ENCODE measurements around the gene GDF15. TPM values are rescaled to one million over a fixed set of nuclear protein-coding genes. Genes with fewer than 3 reads are reported as not detected.
"Not testable (repeated sequence)": the region's sequence is repeated elsewhere in the genome, so short reads cannot be mapped to it uniquely, and the experiment has no call there.

GDF15 gene
- total and polyA plus RNA-seq, 2 donors (not counting 1 experiment from before 2014, with no cell fraction given), result 0.19 TPM; not detected in 1

DNA sequence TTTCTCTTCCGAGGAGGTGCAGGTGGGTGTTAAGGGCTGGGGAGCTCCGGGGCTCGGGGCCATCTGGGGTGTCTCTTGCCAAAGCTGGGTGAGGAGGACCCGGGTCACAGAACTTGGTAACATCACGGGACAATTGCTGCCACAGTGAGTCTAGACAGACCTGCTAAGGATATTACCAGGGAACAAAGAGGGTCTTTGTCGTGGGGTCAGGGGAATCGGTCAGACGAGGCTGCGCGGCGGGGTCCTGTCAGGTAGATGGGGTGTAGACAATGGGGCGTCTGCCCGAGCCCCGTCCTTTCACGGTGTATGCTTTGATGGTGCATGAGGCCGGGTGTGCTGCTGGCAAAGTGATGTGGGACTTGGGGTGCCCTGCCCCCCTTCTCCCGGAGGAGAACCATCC is 37.8 kb upstream of the GDF15 start:
- ChIA-PET CTCF (interaction anchor here (1.9 to 4.0 kb wide), 4 partner anchors 41 to 71 kb away, joined by 5 to 49 read pairs (median 12); partner anchors contain the start of gene SSBP4), POLR2A (no interaction called here)
- no peak overlapping the region for H3K27ac ChIP-seq (ENCODE audit: low read length in 2 of 2)
- Mint-ChIP-seq H3K27me3 (no peaks in the 10 kb centered on the region), H3K4me1 (no peaks in the 10 kb centered on the region), H3K4me3 (no peak overlapping the region), H3K9me3 (ENCODE audit: insufficient read depth) (no peaks in the 10 kb centered on the region), H3K27ac (no peak overlapping the region)
- H4K20me1 ChIP-seq (ENCODE audit: control insufficient read depth, insufficient read depth, low read length, poor library complexity, severe bottlenecking), result peaks cover 7% of the 10 kb centered on the region
- no peak overlapping the region for H3K4me3 ChIP-seq (ENCODE audit: control extremely low read depth in 1 of 5, extremely low read depth in 1 of 5, insufficient read depth in 1 of 5, low read depth in 2 of 5, low read length in 4 of 5)
- H3K9ac ChIP-seq (ENCODE audit: low read length), result no peak overlapping the region
- DNase-seq, result no peak
- no peaks in the 10 kb centered on the region for H3K36me3 ChIP-seq (replicated peaks in 1 of 2; ENCODE audit: control extremely low read depth in 1 of 2, control insufficient read depth in 1 of 2, extremely low read depth in 1 of 2, insufficient read depth in 2 of 2, low read length in 1 of 2)
- no peaks in the 10 kb centered on the region for H3K4me1 ChIP-seq (ENCODE audit: control insufficient read depth in 2 of 2, insufficient read depth in 2 of 2, low read length in 2 of 2)
- intact Hi-C loops (cut with micrococcal nuclease), result no loop called here
- H3K4me2 ChIP-seq (replicated peaks; ENCODE audit: low read depth, low read length, poor library complexity, severe bottlenecking), result no peak overlapping the region
- H2AFZ ChIP-seq (ENCODE audit: insufficient read depth, low read depth, low read length, poor library complexity, severe bottlenecking), result no peak overlapping the region
- H3K79me2 ChIP-seq (ENCODE audit: control insufficient read depth, insufficient read depth, low read length), result no peaks in the 10 kb centered on the region
- no peak for TF ChIP-seq CTCF (IDR thresholded peaks at IDR 0.05)
- no peak for TF ChIP-seq EZH2 (IDR thresholded peaks at IDR 0.05; ENCODE audit: borderline replicate concordance, insufficient read depth, low read depth, low read length, poor library complexity, severe bottlenecking)
- 94% methylated on average over 16 of the region's 17 CpGs for WGBS (ENCODE audit: insufficient coverage)
- no peaks in the 10 kb centered on the region for H3K9me3 ChIP-seq (ENCODE audit: control extremely low read depth in 1 of 3, control insufficient read depth in 2 of 3, insufficient read depth in 1 of 3, low read length in 2 of 3)
- H3K27me3 ChIP-seq (replicated peaks in 1 of 4; ENCODE audit: control extremely low read depth in 1 of 4, control insufficient read depth in 3 of 4, insufficient read depth in 4 of 4, low read length in 3 of 4), result no peaks in the 10 kb centered on the region
- no peak for ATAC-seq (ENCODE audit: low read depth)

DNA sequence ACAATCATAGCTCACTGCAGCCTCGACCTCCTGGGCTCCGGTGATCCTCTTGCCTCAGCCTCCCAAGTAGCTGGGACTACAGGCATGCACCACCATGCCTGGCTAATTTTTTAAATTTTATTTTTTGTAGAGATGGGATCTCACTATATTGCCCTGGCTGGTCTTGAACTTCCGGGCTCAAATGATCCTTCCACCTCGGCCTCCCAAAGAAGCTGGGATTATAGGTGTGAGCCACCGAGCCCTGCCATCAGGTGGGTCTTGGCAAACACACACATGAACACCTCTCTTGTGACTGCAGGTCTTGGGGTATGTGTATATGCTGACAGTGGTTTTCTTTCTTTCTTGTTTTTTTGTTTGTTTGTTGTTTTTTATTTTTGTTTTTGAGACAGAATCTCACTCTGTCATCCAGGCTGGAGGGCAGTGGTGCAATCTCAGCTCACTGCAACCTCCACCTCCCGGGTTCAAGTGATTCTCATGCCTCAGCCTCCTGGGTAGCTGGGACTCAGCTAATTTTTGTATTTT is 37.1 kb upstream of the GDF15 start:
- H3K27ac Mint-ChIP-seq, DNase-seq: not testable (repeated sequence)

More for the DNA sequence above, 37.1 kb upstream of the GDF15 start:
- ATAC-seq (ENCODE audit: low read depth); H3K9me3 Mint-ChIP-seq (ENCODE audit: insufficient read depth); H3K4me1 ChIP-seq (ENCODE audit: control insufficient read depth in 2 of 2, insufficient read depth in 2 of 2, low read length in 2 of 2); H3K27me3 Mint-ChIP-seq; H3K79me2 ChIP-seq (ENCODE audit: control insufficient read depth, insufficient read depth, low read length); H3K9me3 ChIP-seq (ENCODE audit: control extremely low read depth in 1 of 3, control insufficient read depth in 2 of 3, insufficient read depth in 1 of 3, low read length in 2 of 3); H3K4me3 ChIP-seq (ENCODE audit: control extremely low read depth in 1 of 5, extremely low read depth in 1 of 5, insufficient read depth in 1 of 5, low read depth in 2 of 5, low read length in 4 of 5); H3K27me3 ChIP-seq (replicated peaks in 1 of 4; ENCODE audit: control extremely low read depth in 1 of 4, control insufficient read depth in 3 of 4, insufficient read depth in 4 of 4, low read length in 3 of 4); H3K4me3 Mint-ChIP-seq; H3K27ac ChIP-seq (ENCODE audit: low read length in 2 of 2); H3K36me3 ChIP-seq (replicated peaks in 1 of 2; ENCODE audit: control extremely low read depth in 1 of 2, control insufficient read depth in 1 of 2, extremely low read depth in 1 of 2, insufficient read depth in 2 of 2, low read length in 1 of 2); H4K20me1 ChIP-seq (ENCODE audit: control insufficient read depth, insufficient read depth, low read length, poor library complexity, severe bottlenecking); H3K4me2 ChIP-seq (replicated peaks; ENCODE audit: low read depth, low read length, poor library complexity, severe bottlenecking); H3K4me1 Mint-ChIP-seq; POLR2A ChIA-PET; H2AFZ ChIP-seq (ENCODE audit: insufficient read depth, low read depth, low read length, poor library complexity, severe bottlenecking); H3K9ac ChIP-seq (ENCODE audit: low read length): not testable (repeated sequence)
- 100% methylated on average over 2 of the region's 6 CpGs for WGBS (ENCODE audit: insufficient coverage)
- intact Hi-C loops (cut with micrococcal nuclease), result loop anchor here (1.0 kb wide), 1 partner anchor 61 kb away; no protein-coding TSS in a partner anchor
- CTCF ChIA-PET, result interaction anchor here (0.6 to 4.0 kb wide), 7 partner anchors 9 to 73 kb away, joined by 5 to 49 read pairs (median 6); partner anchors contain the start of gene SSBP4
